LNCaP clone FGC (cell line): ENCODE data around the gene SMOC1.

Experiments
- DNase-seq: peaks from one replicate; pipeline ENCODE4 v3.0.0-alpha.2; 2011; ENCODE audit warnings: low read depth
- H3K4me3 ChIP-seq: 2 replicates; pipeline ENCODE4 v1.5.1; 2011; ENCODE audit warnings: mild to moderate bottlenecking, low read depth, low read length, control low read depth
- CTCF ChIP-seq: IDR thresholded peaks from 2 replicates; pipeline ENCODE4 v1.5.1; 2012; ENCODE audit warnings: mild to moderate bottlenecking; ENCODE audit not compliant: control insufficient read depth, insufficient read depth; ENCODE audit errors: extremely low read depth

Gene SMOC1

GRCh38 chr14:69991422-69991821 is 112.2 kb downstream of the SMOC1 start:
- no peak overlapping the region for H3K4me3 ChIP-seq
- DNase-seq, result no peak
- no peak for TF ChIP-seq CTCF

- TF ChIP-seq CTCF, result no peak
- no peak overlapping the region for H3K4me3 ChIP-seq
- DNase-seq, result no peak
These were observed 113.3 kb downstream of the SMOC1 start for GRCh38 chr14:69992564-69992963.

DNA sequence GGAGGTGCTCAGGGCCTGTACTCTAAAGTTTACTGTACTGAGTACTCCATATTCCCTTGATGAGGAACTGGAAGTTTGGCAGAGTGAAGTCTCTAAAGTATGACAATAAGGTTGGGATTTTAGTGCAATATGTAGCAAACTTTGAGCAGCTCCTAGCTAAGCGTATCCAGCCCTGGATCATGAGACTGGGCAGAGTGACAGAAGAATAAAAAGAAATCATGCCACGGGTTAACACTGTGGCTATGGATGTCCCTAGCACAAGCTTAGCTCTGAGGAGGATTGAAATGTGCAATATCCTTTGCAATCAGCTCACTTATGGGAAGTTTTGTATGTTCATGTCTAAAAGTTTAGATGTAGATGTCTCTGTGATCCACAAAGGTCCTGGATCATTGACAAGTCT is 114.1 kb downstream of the SMOC1 start:
- no peak overlapping the region for H3K4me3 ChIP-seq
- DNase-seq, result no peak
- no peak for TF ChIP-seq CTCF

DNA sequence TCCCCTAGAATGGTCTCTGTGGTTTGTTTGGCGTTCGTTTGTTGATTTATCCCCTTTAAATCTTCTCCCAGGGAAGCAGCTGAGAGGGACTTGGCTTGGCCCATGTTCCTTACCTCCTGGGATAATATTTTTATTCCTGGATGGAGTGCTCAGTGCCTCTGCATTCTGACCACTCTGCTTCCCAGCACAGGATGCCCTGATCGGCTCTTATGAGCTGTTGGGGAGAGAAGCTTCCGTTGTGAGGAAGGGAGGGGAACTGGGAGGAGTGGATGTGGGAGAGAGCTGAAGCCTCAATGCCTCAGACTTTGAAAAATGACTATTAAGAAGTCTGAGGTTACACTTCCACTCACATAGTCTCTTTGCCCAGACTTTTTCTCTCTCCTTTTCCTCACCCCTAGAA is 114.8 kb downstream of the SMOC1 start:
- H3K4me3 ChIP-seq, result no peak overlapping the region
- DNase-seq, result no peak
- no peak for TF ChIP-seq CTCF

DNA sequence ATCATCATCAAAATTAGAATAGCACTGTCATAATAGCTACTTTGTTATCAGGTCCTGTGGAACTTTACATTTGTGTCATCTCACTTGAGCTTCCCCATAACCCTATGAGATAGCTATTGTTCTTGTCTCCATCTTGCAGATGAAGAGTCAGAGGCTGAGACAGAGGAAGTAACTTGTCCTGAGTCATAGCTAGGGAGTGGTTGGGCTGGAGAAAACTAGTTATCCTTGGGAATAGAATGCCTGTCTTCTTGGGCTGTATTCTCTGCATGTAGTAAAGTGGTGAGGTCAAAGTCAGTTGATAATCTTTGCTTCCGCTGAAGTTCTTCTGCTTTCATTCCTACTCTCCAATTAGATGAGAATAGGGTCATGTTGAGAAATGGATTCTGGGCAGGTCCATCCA is 117.0 kb downstream of the SMOC1 start:
- TF ChIP-seq CTCF, result no peak
- H3K4me3 ChIP-seq, result no peak overlapping the region
- DNase-seq, result no peak

DNA sequence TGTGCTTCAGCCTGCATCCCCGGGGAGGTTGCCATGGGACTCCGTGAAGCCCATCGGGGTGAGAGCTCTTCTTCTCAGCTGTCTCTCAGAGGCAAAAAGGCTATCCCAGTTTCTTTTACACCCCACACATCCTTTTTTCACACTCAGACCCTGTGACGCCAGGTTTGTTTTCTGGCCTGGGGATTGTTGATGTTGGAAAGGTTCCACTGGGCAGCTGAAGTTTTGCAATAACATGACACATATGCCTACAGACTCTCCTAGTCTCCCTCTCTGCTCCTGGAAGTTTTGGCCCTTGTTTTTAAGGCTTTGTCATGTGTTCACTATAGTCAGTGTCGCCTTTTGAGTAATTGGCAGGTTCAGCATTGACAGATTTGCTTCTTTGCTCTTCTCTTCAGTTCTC is 118.6 kb downstream of the SMOC1 start:
- DNase-seq, result peak; percentile 27

More for the DNA sequence above, 118.6 kb downstream of the SMOC1 start:
- H3K4me3 ChIP-seq, result no peak overlapping the region
- TF ChIP-seq CTCF, result no peak
